H1 (cell line): Measurements from ENCODE around the gene EPB41L1. TPM values are rescaled to one million over a fixed set of nuclear protein-coding genes. Genes with fewer than 3 reads are reported as not detected.

ENCODE experiments used
- CTCF ChIA-PET: fragments of 300-600 bp; sonication (Branson Sonifier 250); formaldehyde crosslinking; loops from one replicate; lab custom pipeline; 2021; ENCODE audit not compliant: partially characterized antibody; lab: Charles Lee
- POLR2A ChIA-PET: fragments of 300-600 bp; sonication (Branson Sonifier 250); formaldehyde crosslinking; loops from one replicate; lab custom pipeline; 2021; ENCODE audit warnings: inconsistent platforms; ENCODE audit not compliant: partially characterized antibody; lab: Charles Lee
- DNase-seq, 2 experiments: peaks; one replicate each; pipeline versions ENCODE4 v3.0.0 to v3.0.0-alpha.2; 2010 to 2022; ENCODE audit warnings: low spot score in 2 of 2, low read depth in 1 of 2, mixed read lengths in 1 of 2
- FAIRE-seq: peaks from 2 replicates; lab custom pipeline; 2011; peaks lifted over from hg19 to GRCh38; lab: Jason Lieb, UNC
- H2AFZ ChIP-seq: 2 replicates; pipeline ENCODE4 v1.8.1; 2012; ENCODE audit warnings: low read length, inconsistent platforms
- H2AK5ac ChIP-seq: 2 replicates; pipeline ENCODE4 v1.6.1; 2013; ENCODE audit warnings: low read depth, low read length
- H2BK120ac ChIP-seq: replicated peaks from 2 replicates; pipeline ENCODE3; 2013; ENCODE audit warnings: low read depth, low read length, inconsistent platforms
- H2BK12ac ChIP-seq: 2 replicates; pipeline ENCODE4 v1.6.1; 2013; ENCODE audit warnings: low read depth, low read length
- H2BK15ac ChIP-seq: 2 replicates; pipeline ENCODE4 v1.6.1; 2013; ENCODE audit warnings: low read length
- H2BK20ac ChIP-seq: 2 replicates; pipeline ENCODE4 v1.6.1; 2013; ENCODE audit warnings: low read length
- H2BK5ac ChIP-seq: 2 replicates; pipeline ENCODE4 v1.6.1; 2013; ENCODE audit warnings: low read depth, low read length
- H3K14ac ChIP-seq: 2 replicates; pipeline ENCODE4 v1.6.1; 2013; ENCODE audit warnings: inconsistent platforms; ENCODE audit not compliant: insufficient read length
- H3K18ac ChIP-seq: 2 replicates; pipeline ENCODE4 v1.6.1; 2013; ENCODE audit warnings: low read length; ENCODE audit errors: extremely low read depth
- H3K23ac ChIP-seq: 2 replicates; pipeline ENCODE4 v1.6.1; 2013; ENCODE audit warnings: inconsistent platforms; ENCODE audit not compliant: insufficient read length
- H3K23me2 ChIP-seq: 2 replicates; pipeline ENCODE4 v1.6.1; 2013; ENCODE audit warnings: low read depth, low read length
- H3K27ac ChIP-seq: 2 replicates; pipeline ENCODE4 v1.6.1; 2011; ENCODE audit warnings: low read depth, low read length, inconsistent platforms
- H3K27me3 ChIP-seq, 4 experiments: replicated peaks in 1 of 4; 1 replicate in 1 of 4; 2 replicates in 3 of 4; pipeline versions ENCODE4 v1.6.1 to v1.8.1; 2011 to 2013; ENCODE audit warnings: low read length in 3 of 4, mild to moderate bottlenecking in 3 of 4, inconsistent platforms in 2 of 4, mixed read lengths in 2 of 4, moderate library complexity in 1 of 4; ENCODE audit not compliant: control insufficient read depth in 3 of 4, insufficient read depth in 3 of 4; ENCODE audit errors: extremely low read depth in 1 of 4
- H3K36me3 ChIP-seq, 4 experiments: 2 replicates each; pipeline versions ENCODE4 v1.6.1 to v1.8.1; 2011 to 2013; ENCODE audit warnings: mild to moderate bottlenecking in 4 of 4, low read length in 3 of 4, moderate library complexity in 2 of 4, control low read depth in 1 of 4, inconsistent platforms in 1 of 4; ENCODE audit not compliant: insufficient read depth in 4 of 4, control insufficient read depth in 2 of 4
- H3K4ac ChIP-seq: replicated peaks from 2 replicates; pipeline ENCODE3; 2013; ENCODE audit warnings: low read length, low read depth, mixed read lengths, inconsistent platforms; ENCODE audit not compliant: insufficient read length
- H3K4me1 ChIP-seq, 4 experiments: replicated peaks in 1 of 4; 1 replicate in 1 of 4; 2 replicates in 3 of 4; pipeline versions ENCODE4 v1.6.1 to v1.8.1; 2011 to 2013; ENCODE audit warnings: low read length in 3 of 4, inconsistent platforms in 2 of 4, mixed read lengths in 1 of 4; ENCODE audit not compliant: insufficient read depth in 4 of 4, control insufficient read depth in 3 of 4
- H3K4me2 ChIP-seq, 2 experiments: 2 replicates each; pipeline versions ENCODE4 v1.6.1 to v1.8.1; 2011 to 2013; ENCODE audit warnings: low read depth in 2 of 2, low read length in 2 of 2, control low read depth in 1 of 2, inconsistent platforms in 1 of 2, mild to moderate bottlenecking in 1 of 2; ENCODE audit not compliant: insufficient read depth in 1 of 2
- H3K4me3 ChIP-seq, 4 experiments: fragments of 200-600, 300-600 bp in 1 of 4; sonication (generic), shearing (Covaris generic), sonication (Bioruptor Twin) in 1 of 4; 2 replicates each; pipeline versions ENCODE4 v1.5.1 to v1.8.1; 2011 to 2016; ENCODE audit warnings: low read length in 4 of 4, low read depth in 3 of 4, control low read depth in 2 of 4, inconsistent platforms in 2 of 4, mild to moderate bottlenecking in 2 of 4, mixed read lengths in 1 of 4, moderate library complexity in 1 of 4; ENCODE audit not compliant: insufficient read depth in 2 of 4; ENCODE audit errors: extremely low read depth in 1 of 4
- H3K56ac ChIP-seq: replicated peaks from 2 replicates; pipeline ENCODE3; 2013; ENCODE audit warnings: low read depth, mild to moderate bottlenecking, mixed read lengths, low read length, inconsistent platforms; ENCODE audit not compliant: insufficient read length
- H3K79me1 ChIP-seq: 2 replicates; pipeline ENCODE4 v1.6.1; 2013; ENCODE audit warnings: low read depth, low read length, control low read depth
- H3K79me2 ChIP-seq, 2 experiments: 2 replicates each; pipeline versions ENCODE4 v1.6.1 to v1.8.1; 2012 to 2013; ENCODE audit warnings: low read length in 2 of 2, mild to moderate bottlenecking in 2 of 2, inconsistent platforms in 1 of 2; ENCODE audit not compliant: insufficient read depth in 2 of 2, control insufficient read depth in 1 of 2
- H3K9ac ChIP-seq, 4 experiments: replicated peaks in 1 of 4; 1 replicate in 1 of 4; 2 replicates in 3 of 4; pipeline versions ENCODE4 v1.6.1 to v1.8.1; 2011 to 2013; ENCODE audit warnings: low read depth in 3 of 4, low read length in 3 of 4, control low read depth in 2 of 4, mild to moderate bottlenecking in 2 of 4, moderate library complexity in 2 of 4, inconsistent platforms in 1 of 4; ENCODE audit errors: extremely low read depth in 1 of 4
- H3K9me3 ChIP-seq, 2 experiments: 2 replicates each; pipeline versions ENCODE4 v1.6.1 to v1.8.1; 2012 to 2013; ENCODE audit warnings: mild to moderate bottlenecking in 2 of 2, moderate library complexity in 2 of 2, control low read depth in 1 of 2, inconsistent platforms in 1 of 2, low read depth in 1 of 2, low read length in 1 of 2, mixed read lengths in 1 of 2; ENCODE audit not compliant: insufficient read depth in 2 of 2
- H4K20me1 ChIP-seq, 2 experiments: replicated peaks in 1 of 2; 2 replicates each; pipeline versions ENCODE3 to v1.8.1; 2011 to 2013; ENCODE audit warnings: inconsistent platforms in 2 of 2, low read length in 2 of 2, mild to moderate bottlenecking in 1 of 2; ENCODE audit not compliant: insufficient read depth in 2 of 2, control insufficient read depth in 1 of 2
- H4K5ac ChIP-seq: 2 replicates; pipeline ENCODE4 v1.6.1; 2013; ENCODE audit warnings: low read length, low read depth, mixed read lengths, inconsistent platforms; ENCODE audit not compliant: insufficient read length
- H4K8ac ChIP-seq: 2 replicates; pipeline ENCODE4 v1.8.0; 2013; ENCODE audit warnings: mild to moderate bottlenecking, moderate library complexity, low read length, inconsistent platforms; ENCODE audit not compliant: insufficient read depth; ENCODE audit errors: extremely low read depth
- H4K91ac ChIP-seq: replicated peaks from 2 replicates; pipeline ENCODE3; 2013; ENCODE audit warnings: low read length, mixed read lengths, inconsistent platforms; ENCODE audit not compliant: insufficient read length
- CTBP2 ChIP-seq: IDR thresholded peaks from 2 replicates; pipeline ENCODE4 v1.7.0; 2011; ENCODE audit warnings: borderline replicate concordance, mild to moderate bottlenecking, moderate library complexity, mixed read lengths, low read length; ENCODE audit not compliant: insufficient read depth, insufficient read length
- NRF1 ChIP-seq: IDR thresholded peaks from 2 replicates; pipeline ENCODE4 v1.6.1; 2011; ENCODE audit warnings: mild to moderate bottlenecking, low read depth, low read length, improper control_type of control experiment
- RBBP5 ChIP-seq: IDR thresholded peaks from 2 replicates; pipeline ENCODE4 v1.7.1; 2012; ENCODE audit warnings: low read depth, mild to moderate bottlenecking, inconsistent platforms, low read length, moderate library complexity, borderline replicate concordance
- RXRA ChIP-seq: IDR thresholded peaks from 2 replicates; pipeline ENCODE4 v1.6.1; 2011; ENCODE audit warnings: low read depth, mild to moderate bottlenecking, low read length, moderate library complexity; ENCODE audit not compliant: insufficient read depth
- SAP30 ChIP-seq: fragments of 300-600 bp; sonication (generic); IDR thresholded peaks from 2 replicates; pipeline ENCODE4 v1.7.1; 2012; ENCODE audit warnings: low read length, moderate library complexity, mild to moderate bottlenecking, inconsistent platforms; ENCODE audit not compliant: insufficient read depth, insufficient replicate concordance
- WGBS, 2 experiments: shearing (Covaris generic) in 1 of 2; methylation state at CpG; one replicate each; pipeline versions ENCODE4 v1.1.6 to v1.1.7; 2013 to 2015; ENCODE audit warnings: low lambda C conversion rate in 2 of 2, mixed read lengths in 2 of 2, inconsistent platforms in 1 of 2, low coverage in 1 of 2, missing lambda C conversion rate in 1 of 2; ENCODE audit not compliant: insufficient replicate concordance in 2 of 2, insufficient coverage in 1 of 2, insufficient read length in 1 of 2; ENCODE audit errors: extremely low coverage in 1 of 2, missing lambda C conversion rate in 1 of 2; 5-methylcytosine and 5-hydroxymethylcytosine counted together
- polyA plus RNA-seq, 7 experiments: library from polyadenylated mRNA; depleted of rRNA in 3 of 7; stranded (reverse) in 5 of 7; unstranded in 2 of 7; fragments of >200 nt in 5 of 7; fragments of 200-250 nt in 2 of 7; gene quantifications; 1 replicate in 5 of 7; 2 replicates in 1 of 7; 4 replicates in 1 of 7; pipeline versions ENCODE4 v1.2.1 to v1.2.3, GENCODE V29; 2011 to 2013; ENCODE audit warnings: missing spikeins in 2 of 7, mixed read lengths in 2 of 7
- total RNA-seq: library from RNA; stranded (reverse); fragmentation: NEBNext Ultra II Directional; extraction: Animal tissue kit (Norgen Biotek cat#: 25700); gene quantifications from 2 replicates; pipeline ENCODE4 v1.2.1, GENCODE V29; 2021

EPB41L1 gene
- total and polyA plus RNA-seq, 2 of the 8 experiments (the other 6 are each of a cell fraction or from before 2014, with no cell fraction given): 14.8 to 36.0 TPM

GRCh38 chr20:36218380-36219064 is 64.0 kb downstream of the EPB41L1 start:
- Histone ChIP-seq H3K4ac (no peak overlapping the region), H3K4me1 (no peaks in the 10 kb centered on the region), H2BK120ac (no peak overlapping the region), H4K91ac (no peak overlapping the region), H2AFZ (no peak overlapping the region), H2BK12ac (no peak overlapping the region; the same call in 1 of the 2 replicates), H3K4me3 (no peak overlapping the region), H3K79me1 (no peaks in the 10 kb centered on the region), H2AK5ac (no peak overlapping the region), H3K4me2 (no peak overlapping the region), H3K27me3 (peaks cover 0 to 2% (median 0%) of the 10 kb centered on the region in 4 experiments; a peak in 1 of 7 replicates), H3K9me3 (no peaks in the 10 kb centered on the region), H3K9ac (no peak overlapping the region), H4K20me1 (peaks cover 2 to 3% of the 10 kb centered on the region in 2 experiments), H3K23ac (no peak overlapping the region)
- DNase-seq: no peak
- CTCF ChIA-PET: interaction anchor here (0.6 to 11.6 kb wide), 13 partner anchors 10 to 293 kb away, joined by 3 to 151 read pairs (median 4); partner anchors contain the start of gene AAR2
- 92% methylated on average over 16 of the region's 16 CpGs; no CpG with 5 or more reads in 1 of the 2 experiments for WGBS, 2 experiments
- no peak for TF ChIP-seq RBBP5
- TF ChIP-seq CTBP2: no peak
- TF ChIP-seq SAP30: no peak
- no peak for TF ChIP-seq NRF1
- no peak for TF ChIP-seq RXRA
- TF ChIP-seq, all 59 proteins: peak for 0
- H4K5ac ChIP-seq: no peak overlapping the region
- no peak overlapping the region for H3K18ac ChIP-seq
- H3K36me3 ChIP-seq: no peaks in the 10 kb centered on the region
- H2BK5ac ChIP-seq: no peak overlapping the region
- H4K8ac ChIP-seq: no peak overlapping the region
- no peak overlapping the region for H3K56ac ChIP-seq
- POLR2A ChIA-PET: interaction anchor here (1.7 to 1.9 kb wide), 2 partner anchors 10 to 17 kb away, joined by 7 to 10 read pairs; partner anchors contain the start of gene AAR2
- H2BK15ac ChIP-seq: no peak overlapping the region
- no peak for FAIRE-seq
- no peak overlapping the region for H3K14ac ChIP-seq
- no peak overlapping the region for H3K27ac ChIP-seq
- H3K79me2 ChIP-seq: no peaks in the 10 kb centered on the region
- no peak overlapping the region for H2BK20ac ChIP-seq
- no peaks in the 10 kb centered on the region for H3K23me2 ChIP-seq
